ENCODE results near the gene SOAT2. TPM values are rescaled to one million over a fixed set of nuclear protein-coding genes. Genes with fewer than 3 reads are reported as not detected.
A peak's percentile ranks its signal among the peaks of the same experiment; 100 is the strongest.

Gene SOAT2
- total RNA-seq, 1 donor from 2014 or later: not detected

- DNase-seq (ENCODE audit: low read depth in 2 of 2): no peak
Observed at GRCh38 chr12:53065470-53065869, 37.8 kb upstream of the SOAT2 start.

GRCh38 chr12:53065975-53066931 is 37.0 kb upstream of the SOAT2 start:
- DNase-seq (ENCODE audit: low read depth in 2 of 2): peak; percentile 82 to 89

GRCh38 chr12:53067074-53067992 is 36.0 kb upstream of the SOAT2 start:
- DNase-seq (ENCODE audit: low read depth in 2 of 2): no peak

GRCh38 chr12:53067993-53068770 is 35.1 kb upstream of the SOAT2 start:
- no peak for DNase-seq (ENCODE audit: low read depth in 2 of 2)

- DNase-seq (ENCODE audit: low read depth in 2 of 2): no peak
Observed at GRCh38 chr12:53068811-53069585, 34.3 kb upstream of the SOAT2 start.

GRCh38 chr12:53069621-53070410 is 33.5 kb upstream of the SOAT2 start:
- DNase-seq (ENCODE audit: low read depth in 2 of 2): no peak

- no peak for DNase-seq (ENCODE audit: low read depth in 2 of 2)
Observed at GRCh38 chr12:53070877-53071492, 32.3 kb upstream of the SOAT2 start.

- DNase-seq (ENCODE audit: low read depth in 2 of 2): peak; percentile 39 to 47
Observed at GRCh38 chr12:53071591-53072551, 31.4 kb upstream of the SOAT2 start.

- no peak for DNase-seq (ENCODE audit: low read depth in 2 of 2)
Observed at GRCh38 chr12:53073881-53074280, 29.4 kb upstream of the SOAT2 start.

GRCh38 chr12:53074283-53074998 is 28.8 kb upstream of the SOAT2 start:
- no peak for DNase-seq (ENCODE audit: low read depth in 2 of 2)

GRCh38 chr12:53074999-53075370 is 28.3 kb upstream of the SOAT2 start:
- DNase-seq (ENCODE audit: low read depth in 2 of 2): no peak

- no peak for DNase-seq (ENCODE audit: low read depth in 2 of 2)
Observed at GRCh38 chr12:53076461-53076860, 26.8 kb upstream of the SOAT2 start.

GRCh38 chr12:53077030-53077429 is 26.3 kb upstream of the SOAT2 start:
- no peak for DNase-seq (ENCODE audit: low read depth in 2 of 2)

GRCh38 chr12:53078425-53079225 is 24.7 kb upstream of the SOAT2 start:
- no peak for DNase-seq (ENCODE audit: low read depth in 2 of 2)

GRCh38 chr12:53079226-53080117 is 23.8 kb upstream of the SOAT2 start, which contains the start of gene SPRYD3:
SPRYD3 (minus strand) TSS chr12:53079390; CDS start chr12:53079333, 57 bp downstream.
- DNase-seq (ENCODE audit: low read depth in 2 of 2): peak; percentile 95 to 98
